GM18858 (cell line): ENCODE results near the gene ESF1.

Source experiments
- ATAC-seq: cut with Tn5 transposase; IDR thresholded peaks from one replicate; pipeline ENCODE4 v1.9.1; 2021; ENCODE audit not compliant: unreplicated experiment

ESF1 gene, protein sequence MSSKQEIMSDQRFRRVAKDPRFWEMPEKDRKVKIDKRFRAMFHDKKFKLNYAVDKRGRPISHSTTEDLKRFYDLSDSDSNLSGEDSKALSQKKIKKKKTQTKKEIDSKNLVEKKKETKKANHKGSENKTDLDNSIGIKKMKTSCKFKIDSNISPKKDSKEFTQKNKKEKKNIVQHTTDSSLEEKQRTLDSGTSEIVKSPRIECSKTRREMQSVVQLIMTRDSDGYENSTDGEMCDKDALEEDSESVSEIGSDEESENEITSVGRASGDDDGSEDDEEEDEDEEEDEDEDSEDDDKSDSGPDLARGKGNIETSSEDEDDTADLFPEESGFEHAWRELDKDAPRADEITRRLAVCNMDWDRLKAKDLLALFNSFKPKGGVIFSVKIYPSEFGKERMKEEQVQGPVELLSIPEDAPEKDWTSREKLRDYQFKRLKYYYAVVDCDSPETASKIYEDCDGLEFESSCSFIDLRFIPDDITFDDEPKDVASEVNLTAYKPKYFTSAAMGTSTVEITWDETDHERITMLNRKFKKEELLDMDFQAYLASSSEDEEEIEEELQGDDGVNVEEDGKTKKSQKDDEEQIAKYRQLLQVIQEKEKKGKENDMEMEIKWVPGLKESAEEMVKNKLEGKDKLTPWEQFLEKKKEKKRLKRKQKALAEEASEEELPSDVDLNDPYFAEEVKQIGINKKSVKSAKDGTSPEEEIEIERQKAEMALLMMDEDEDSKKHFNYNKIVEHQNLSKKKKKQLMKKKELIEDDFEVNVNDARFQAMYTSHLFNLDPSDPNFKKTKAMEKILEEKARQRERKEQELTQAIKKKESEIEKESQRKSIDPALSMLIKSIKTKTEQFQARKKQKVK

GRCh38 chr20:13784893-13785715 is at the start of gene ESF1, which contains the start of gene NDUFAF5:
Gene ESF1 (minus strand): TSS chr20:13784919. CDS start chr20:13783140, 1,779 bp downstream.
Gene NDUFAF5 (plus strand): TSS chr20:13785028. CDS start chr20:13785069, 41 bp downstream.
- peak; percentile 95 for ATAC-seq

- no peak for ATAC-seq
Observed at GRCh38 chr20:13831476-13831875, 46.8 kb upstream of the ESF1 start.

- ATAC-seq: no peak
Observed at GRCh38 chr20:13825465-13825864, 40.7 kb upstream of the ESF1 start.

- no peak for ATAC-seq
Observed at GRCh38 chr20:13824459-13824858, 39.7 kb upstream of the ESF1 start.

- ATAC-seq: no peak
Observed at GRCh38 chr20:13822459-13822858, 37.7 kb upstream of the ESF1 start.

- no peak for ATAC-seq
Observed at GRCh38 chr20:13821876-13822275, 37.2 kb upstream of the ESF1 start.

DNA sequence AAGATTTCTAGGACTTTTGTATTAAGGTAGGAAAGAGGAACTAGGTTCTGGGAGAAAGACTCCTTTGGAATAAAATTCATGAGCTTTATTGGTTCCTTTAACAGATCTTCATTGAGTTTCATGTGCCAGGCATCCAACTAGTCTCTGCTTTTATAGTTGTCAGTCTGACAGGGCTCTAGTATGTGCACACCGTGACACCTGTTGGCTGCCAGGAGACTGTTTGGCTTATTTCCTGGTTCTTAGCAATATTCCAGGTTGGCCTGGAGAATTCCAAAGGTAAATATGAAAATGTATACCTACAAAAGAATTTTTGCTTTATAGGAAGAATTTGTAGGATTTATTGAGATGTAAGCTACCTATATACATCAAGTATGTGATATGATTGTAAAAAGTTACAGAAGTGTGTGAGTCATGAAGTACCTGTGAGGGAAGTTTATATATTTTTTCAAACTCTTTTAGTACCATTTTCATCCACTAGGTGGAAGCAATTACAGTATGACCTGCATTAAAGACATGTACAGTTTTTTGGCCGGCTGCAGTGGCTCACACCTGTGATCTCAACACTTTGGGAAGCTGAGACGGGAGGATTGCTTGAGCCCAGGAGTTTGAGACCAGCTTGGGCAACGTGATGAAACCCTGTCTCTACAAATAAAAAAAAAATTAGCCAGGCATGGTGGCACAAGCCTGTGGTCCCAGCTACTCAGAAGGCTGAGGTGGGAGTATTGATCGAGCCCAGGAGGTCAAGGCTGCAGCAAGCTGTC is 35.3 kb upstream of the ESF1 start:
- peak; percentile 80 for ATAC-seq

GRCh38 chr20:13817342-13817741 is 32.6 kb upstream of the ESF1 start:
- ATAC-seq: no peak

DNA sequence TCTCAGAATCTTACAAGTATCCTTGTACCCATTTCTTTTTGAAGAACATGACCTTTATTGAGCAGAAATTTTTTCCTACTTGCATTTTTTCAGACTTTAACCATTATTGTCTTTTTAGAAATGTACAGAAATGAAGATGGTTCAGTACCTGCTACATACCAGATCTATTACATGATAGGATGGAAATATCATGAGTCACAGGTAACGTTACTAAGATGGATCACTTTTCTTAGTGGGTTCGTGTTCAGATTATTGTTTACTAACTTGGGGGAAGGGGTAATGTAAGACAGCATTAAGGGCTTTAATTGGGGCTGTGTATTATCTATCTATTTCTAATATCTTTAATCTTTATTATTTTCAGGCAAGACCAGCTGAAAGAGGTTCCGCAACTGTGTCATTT is 32.0 kb upstream of the ESF1 start:
- ATAC-seq: no peak

- ATAC-seq: no peak
Observed at GRCh38 chr20:13814672-13815071, 30.0 kb upstream of the ESF1 start.

DNA sequence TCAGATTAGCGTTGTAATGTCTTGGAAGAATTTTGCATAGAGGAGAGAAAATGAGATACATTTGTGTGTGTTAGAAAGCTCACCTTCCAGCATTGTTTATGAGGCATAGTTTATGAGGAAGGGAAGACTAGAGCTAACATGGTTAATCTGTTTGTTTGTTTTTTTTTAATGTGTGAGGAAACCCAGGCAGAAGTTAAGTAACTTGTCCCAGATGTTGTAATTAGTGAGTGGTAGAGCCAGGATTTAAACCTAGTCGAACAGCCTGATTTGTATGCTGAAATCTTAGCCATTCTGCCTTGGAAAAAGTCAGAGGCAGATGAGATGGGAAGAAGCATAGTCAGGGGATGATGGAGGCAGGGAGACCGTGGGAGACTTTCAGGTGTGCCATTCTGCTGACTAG is 29.2 kb upstream of the ESF1 start:
- ATAC-seq: no peak

- ATAC-seq: no peak
Observed at GRCh38 chr20:13810446-13810845, 25.7 kb upstream of the ESF1 start.

GRCh38 chr20:13809855-13810254 is 25.1 kb upstream of the ESF1 start:
- ATAC-seq: no peak

- no peak for ATAC-seq
Observed at GRCh38 chr20:13809373-13809772, 24.7 kb upstream of the ESF1 start.

DNA sequence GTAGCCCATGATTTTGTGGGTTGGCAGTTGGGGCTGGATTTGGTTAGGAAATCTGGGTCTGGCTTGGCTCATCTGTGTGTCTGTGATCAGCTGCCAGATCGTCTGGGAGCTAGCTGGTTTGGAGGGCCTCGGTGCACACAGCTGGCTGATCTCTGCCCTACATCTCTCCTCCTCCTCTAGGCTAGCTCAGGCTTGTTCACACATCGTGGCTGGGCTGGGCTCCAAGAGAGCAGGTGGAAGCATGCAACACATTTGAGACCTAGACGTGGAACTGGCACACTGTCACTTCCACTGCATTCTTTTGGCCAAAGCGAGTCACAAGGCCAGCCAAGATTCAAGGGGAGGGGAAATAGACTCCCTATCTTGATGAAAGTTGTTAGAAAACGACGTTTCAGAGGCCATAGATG is 16.0 kb upstream of the ESF1 start:
- ATAC-seq: no peak

DNA sequence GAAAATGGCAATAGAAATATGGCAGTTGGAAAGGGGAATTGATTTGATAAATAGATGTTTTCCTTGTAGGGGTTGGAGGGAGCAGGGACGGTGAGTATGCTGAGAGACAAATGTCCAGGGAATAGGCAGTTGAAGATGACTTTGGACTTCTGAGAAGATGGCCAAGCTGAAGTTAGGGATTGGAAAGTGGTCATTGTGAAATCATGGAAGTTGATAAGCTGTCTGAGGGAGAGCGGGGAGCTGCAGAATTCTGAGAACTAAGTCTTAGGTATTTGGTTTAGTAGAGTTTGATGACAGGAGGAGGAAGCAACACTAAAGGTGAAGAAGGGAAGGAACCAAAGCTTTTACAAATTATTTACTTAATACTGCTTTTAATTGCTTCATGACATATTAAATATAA is 15.3 kb upstream of the ESF1 start:
- no peak for ATAC-seq

DNA sequence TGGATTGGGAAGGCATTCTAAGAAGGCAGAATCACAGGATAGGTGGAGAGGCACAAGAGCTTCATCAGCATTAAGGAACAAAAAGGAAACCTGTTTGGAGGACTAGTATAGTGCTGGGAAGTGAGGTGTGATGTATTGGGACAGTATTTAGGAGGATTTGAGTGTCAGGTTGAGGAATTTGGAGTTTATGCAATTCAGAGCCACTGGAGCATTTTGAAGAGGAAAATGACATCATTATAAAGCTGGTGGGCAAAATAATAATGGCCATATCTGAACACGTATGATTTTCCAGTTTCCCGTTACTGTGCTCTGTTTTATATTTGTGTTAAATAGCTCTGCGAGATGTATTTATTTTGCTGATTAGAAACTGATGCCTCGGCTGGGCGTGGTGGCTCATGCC is 14.3 kb upstream of the ESF1 start:
- no peak for ATAC-seq

- no peak for ATAC-seq
Observed at GRCh38 chr20:13794667-13795066, 9.9 kb upstream of the ESF1 start.

- ATAC-seq: no peak
Observed at GRCh38 chr20:13793001-13793400, 8.3 kb upstream of the ESF1 start.
